ENCODE data around the gene FSCN2.

GRCh38 chr17:81509972-81510784 is 18.0 kb upstream of the FSCN2 start:
- TF ChIP-seq CTCF (IDR thresholded peaks at IDR 0.05; ENCODE audit: insufficient read depth, low read depth, low read length) (no peak), EZH2 (IDR thresholded peaks at IDR 0.05; ENCODE audit: insufficient read depth, low read length) (no peak)

Data from astrocyte (in vitro differentiated cells and primary cell).